ENCODE data around the gene SLC13A4.

DNA sequence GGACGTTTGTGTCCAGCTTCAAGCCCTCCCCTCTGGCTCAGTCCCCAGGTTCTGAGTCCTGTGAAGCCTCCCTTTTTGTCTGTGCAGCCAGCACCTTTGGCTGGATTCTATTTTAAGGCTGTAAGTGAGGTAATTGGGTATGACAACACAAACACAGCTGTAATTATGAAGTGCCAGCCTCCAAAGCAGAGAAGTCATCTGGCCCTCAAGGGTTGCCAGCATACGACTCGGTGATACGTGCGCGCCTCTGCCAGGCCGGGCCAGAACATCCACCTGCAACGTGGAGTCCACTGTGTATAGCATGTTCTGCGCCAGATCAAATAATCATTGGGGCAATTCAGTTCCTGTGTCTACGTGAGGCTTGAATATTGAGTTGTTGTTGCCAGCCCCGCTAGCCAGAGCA is 27.4 kb upstream of the SLC13A4 start:
- TF ChIP-seq, protein P1, sequence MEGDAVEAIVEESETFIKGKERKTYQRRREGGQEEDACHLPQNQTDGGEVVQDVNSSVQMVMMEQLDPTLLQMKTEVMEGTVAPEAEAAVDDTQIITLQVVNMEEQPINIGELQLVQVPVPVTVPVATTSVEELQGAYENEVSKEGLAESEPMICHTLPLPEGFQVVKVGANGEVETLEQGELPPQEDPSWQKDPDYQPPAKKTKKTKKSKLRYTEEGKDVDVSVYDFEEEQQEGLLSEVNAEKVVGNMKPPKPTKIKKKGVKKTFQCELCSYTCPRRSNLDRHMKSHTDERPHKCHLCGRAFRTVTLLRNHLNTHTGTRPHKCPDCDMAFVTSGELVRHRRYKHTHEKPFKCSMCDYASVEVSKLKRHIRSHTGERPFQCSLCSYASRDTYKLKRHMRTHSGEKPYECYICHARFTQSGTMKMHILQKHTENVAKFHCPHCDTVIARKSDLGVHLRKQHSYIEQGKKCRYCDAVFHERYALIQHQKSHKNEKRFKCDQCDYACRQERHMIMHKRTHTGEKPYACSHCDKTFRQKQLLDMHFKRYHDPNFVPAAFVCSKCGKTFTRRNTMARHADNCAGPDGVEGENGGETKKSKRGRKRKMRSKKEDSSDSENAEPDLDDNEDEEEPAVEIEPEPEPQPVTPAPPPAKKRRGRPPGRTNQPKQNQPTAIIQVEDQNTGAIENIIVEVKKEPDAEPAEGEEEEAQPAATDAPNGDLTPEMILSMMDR (IDR thresholded peaks at IDR 0.05; ENCODE audit: borderline replicate concordance, extremely low read depth, low read length, poor library complexity, severe bottlenecking), result no peak
- TF ChIP-seq EZH2 (IDR thresholded peaks at IDR 0.05; ENCODE audit: borderline replicate concordance, low read depth, low read length, severe bottlenecking), result no peak

All from DND-41 (cell line).